Measurements from ENCODE around the gene CNDP1.
"Not testable (repeated sequence)": the region's sequence is repeated elsewhere in the genome, so short reads cannot be mapped to it uniquely, and the experiment has no call there.

Gene CNDP1

GRCh38 chr18:74556126-74556525, 21.8 kb downstream of the CNDP1 start:
- H3K27me3 ChIP-seq (replicated peaks; ENCODE audit: control insufficient read depth, insufficient read depth, low read length, poor library complexity, severe bottlenecking): no peaks in the 10 kb centered on the region
- H3K36me3 ChIP-seq (ENCODE audit: control insufficient read depth, insufficient read depth, low read length): no peaks in the 10 kb centered on the region
- no peak overlapping the region for H3K4me3 ChIP-seq (ENCODE audit: insufficient read depth, low read depth, low read length, poor library complexity, severe bottlenecking)
- DNase-seq: no peak
- H3K9me3 ChIP-seq (ENCODE audit: control insufficient read depth, low read length): no peaks in the 10 kb centered on the region
- H3K27ac ChIP-seq (ENCODE audit: insufficient read depth, low read length, poor library complexity, severe bottlenecking): no peak overlapping the region
- no peaks in the 10 kb centered on the region for H3K4me1 ChIP-seq (ENCODE audit: control insufficient read depth, insufficient read depth, low read length, poor library complexity, severe bottlenecking)

GRCh38 chr18:74558096-74558495, 23.8 kb downstream of the CNDP1 start:
- H3K27ac ChIP-seq (ENCODE audit: insufficient read depth, low read length, poor library complexity, severe bottlenecking): no peak overlapping the region
- no peaks in the 10 kb centered on the region for H3K27me3 ChIP-seq (replicated peaks; ENCODE audit: control insufficient read depth, insufficient read depth, low read length, poor library complexity, severe bottlenecking)
- no peaks in the 10 kb centered on the region for H3K9me3 ChIP-seq (ENCODE audit: control insufficient read depth, low read length)
- H3K4me1 ChIP-seq (ENCODE audit: control insufficient read depth, insufficient read depth, low read length, poor library complexity, severe bottlenecking): no peaks in the 10 kb centered on the region
- H3K4me3 ChIP-seq (ENCODE audit: insufficient read depth, low read depth, low read length, poor library complexity, severe bottlenecking): no peak overlapping the region
- H3K36me3 ChIP-seq (ENCODE audit: control insufficient read depth, insufficient read depth, low read length): no peaks in the 10 kb centered on the region
- no peak for DNase-seq

GRCh38 chr18:74562131-74562730, 27.9 kb downstream of the CNDP1 start:
- no peaks in the 10 kb centered on the region for H3K9me3 ChIP-seq (ENCODE audit: control insufficient read depth, low read length)
- DNase-seq: no peak
- no peaks in the 10 kb centered on the region for H3K36me3 ChIP-seq (ENCODE audit: control insufficient read depth, insufficient read depth, low read length)
- no peaks in the 10 kb centered on the region for H3K4me1 ChIP-seq (ENCODE audit: control insufficient read depth, insufficient read depth, low read length, poor library complexity, severe bottlenecking)
- H3K27me3 ChIP-seq (replicated peaks; ENCODE audit: control insufficient read depth, insufficient read depth, low read length, poor library complexity, severe bottlenecking): no peaks in the 10 kb centered on the region
- H3K27ac ChIP-seq (ENCODE audit: insufficient read depth, low read length, poor library complexity, severe bottlenecking): no peak overlapping the region
- no peak overlapping the region for H3K4me3 ChIP-seq (ENCODE audit: insufficient read depth, low read depth, low read length, poor library complexity, severe bottlenecking)

- no peaks in the 10 kb centered on the region for H3K4me1 ChIP-seq (ENCODE audit: control insufficient read depth, insufficient read depth, low read length, poor library complexity, severe bottlenecking)
- peaks cover under 1% of the 10 kb centered on the region for H3K27me3 ChIP-seq (replicated peaks; ENCODE audit: control insufficient read depth, insufficient read depth, low read length, poor library complexity, severe bottlenecking)
- H3K27ac ChIP-seq (ENCODE audit: insufficient read depth, low read length, poor library complexity, severe bottlenecking): no peak overlapping the region
- H3K9me3 ChIP-seq (ENCODE audit: control insufficient read depth, low read length): no peaks in the 10 kb centered on the region
- H3K36me3 ChIP-seq (ENCODE audit: control insufficient read depth, insufficient read depth, low read length): no peaks in the 10 kb centered on the region
- DNase-seq: no peak
- no peak overlapping the region for H3K4me3 ChIP-seq (ENCODE audit: insufficient read depth, low read depth, low read length, poor library complexity, severe bottlenecking)
Measured at GRCh38 chr18:74562775-74563174, 28.5 kb downstream of the CNDP1 start.

- Histone ChIP-seq H3K27me3 (replicated peaks; ENCODE audit: control insufficient read depth, insufficient read depth, low read length, poor library complexity, severe bottlenecking) (peaks cover 4% of the 10 kb centered on the region), H3K36me3 (ENCODE audit: control insufficient read depth, insufficient read depth, low read length) (no peaks in the 10 kb centered on the region), H3K4me3 (ENCODE audit: insufficient read depth, low read depth, low read length, poor library complexity, severe bottlenecking) (no peak overlapping the region), H3K27ac (ENCODE audit: insufficient read depth, low read length, poor library complexity, severe bottlenecking) (no peak overlapping the region), H3K4me1 (ENCODE audit: control insufficient read depth, insufficient read depth, low read length, poor library complexity, severe bottlenecking) (no peaks in the 10 kb centered on the region), H3K9me3 (ENCODE audit: control insufficient read depth, low read length) (no peaks in the 10 kb centered on the region)
- DNase-seq: no peak
Measured at GRCh38 chr18:74563999-74564398, 29.7 kb downstream of the CNDP1 start.

- not testable (repeated sequence) for DNase-seq; H3K27ac ChIP-seq (ENCODE audit: insufficient read depth, low read length, poor library complexity, severe bottlenecking); H3K9me3 ChIP-seq (ENCODE audit: control insufficient read depth, low read length); H3K27me3 ChIP-seq (replicated peaks; ENCODE audit: control insufficient read depth, insufficient read depth, low read length, poor library complexity, severe bottlenecking); H3K4me1 ChIP-seq (ENCODE audit: control insufficient read depth, insufficient read depth, low read length, poor library complexity, severe bottlenecking); H3K4me3 ChIP-seq (ENCODE audit: insufficient read depth, low read depth, low read length, poor library complexity, severe bottlenecking); H3K36me3 ChIP-seq (ENCODE audit: control insufficient read depth, insufficient read depth, low read length)
Measured at GRCh38 chr18:74565164-74565563, 30.9 kb downstream of the CNDP1 start.

GRCh38 chr18:74565993-74566392, 31.7 kb downstream of the CNDP1 start:
- not testable (repeated sequence) for H3K27ac ChIP-seq (ENCODE audit: insufficient read depth, low read length, poor library complexity, severe bottlenecking); H3K4me3 ChIP-seq (ENCODE audit: insufficient read depth, low read depth, low read length, poor library complexity, severe bottlenecking); H3K4me1 ChIP-seq (ENCODE audit: control insufficient read depth, insufficient read depth, low read length, poor library complexity, severe bottlenecking); H3K27me3 ChIP-seq (replicated peaks; ENCODE audit: control insufficient read depth, insufficient read depth, low read length, poor library complexity, severe bottlenecking); DNase-seq; H3K9me3 ChIP-seq (ENCODE audit: control insufficient read depth, low read length); H3K36me3 ChIP-seq (ENCODE audit: control insufficient read depth, insufficient read depth, low read length)

GRCh38 chr18:74567822-74568221, 33.5 kb downstream of the CNDP1 start:
- Histone ChIP-seq H3K27ac (ENCODE audit: insufficient read depth, low read length, poor library complexity, severe bottlenecking) (no peak overlapping the region), H3K27me3 (replicated peaks; ENCODE audit: control insufficient read depth, insufficient read depth, low read length, poor library complexity, severe bottlenecking) (peaks cover 4% of the 10 kb centered on the region), H3K9me3 (ENCODE audit: control insufficient read depth, low read length) (no peaks in the 10 kb centered on the region), H3K4me1 (ENCODE audit: control insufficient read depth, insufficient read depth, low read length, poor library complexity, severe bottlenecking) (no peaks in the 10 kb centered on the region), H3K36me3 (ENCODE audit: control insufficient read depth, insufficient read depth, low read length) (no peaks in the 10 kb centered on the region), H3K4me3 (ENCODE audit: insufficient read depth, low read depth, low read length, poor library complexity, severe bottlenecking) (no peak overlapping the region)
- DNase-seq: no peak

GRCh38 chr18:74569401-74569800, 35.1 kb downstream of the CNDP1 start:
- peaks cover 4% of the 10 kb centered on the region for H3K27me3 ChIP-seq (replicated peaks; ENCODE audit: control insufficient read depth, insufficient read depth, low read length, poor library complexity, severe bottlenecking)
- H3K4me1 ChIP-seq (ENCODE audit: control insufficient read depth, insufficient read depth, low read length, poor library complexity, severe bottlenecking): no peaks in the 10 kb centered on the region
- H3K27ac ChIP-seq (ENCODE audit: insufficient read depth, low read length, poor library complexity, severe bottlenecking): no peak overlapping the region
- H3K4me3 ChIP-seq (ENCODE audit: insufficient read depth, low read depth, low read length, poor library complexity, severe bottlenecking): no peak overlapping the region
- no peak for DNase-seq
- no peaks in the 10 kb centered on the region for H3K36me3 ChIP-seq (ENCODE audit: control insufficient read depth, insufficient read depth, low read length)
- H3K9me3 ChIP-seq (ENCODE audit: control insufficient read depth, low read length): no peaks in the 10 kb centered on the region

GRCh38 chr18:74570266-74570665, 36.0 kb downstream of the CNDP1 start:
- Histone ChIP-seq H3K9me3 (ENCODE audit: control insufficient read depth, low read length) (no peaks in the 10 kb centered on the region), H3K27ac (ENCODE audit: insufficient read depth, low read length, poor library complexity, severe bottlenecking) (no peak overlapping the region), H3K4me3 (ENCODE audit: insufficient read depth, low read depth, low read length, poor library complexity, severe bottlenecking) (no peak overlapping the region), H3K27me3 (replicated peaks; ENCODE audit: control insufficient read depth, insufficient read depth, low read length, poor library complexity, severe bottlenecking) (peaks cover 4% of the 10 kb centered on the region), H3K36me3 (ENCODE audit: control insufficient read depth, insufficient read depth, low read length) (no peaks in the 10 kb centered on the region), H3K4me1 (ENCODE audit: control insufficient read depth, insufficient read depth, low read length, poor library complexity, severe bottlenecking) (no peaks in the 10 kb centered on the region)
- DNase-seq: no peak
